ENCODE results near the gene CES5A. TPM values are rescaled to one million over a fixed set of nuclear protein-coding genes. Genes with fewer than 3 reads are reported as not detected.

CES5A gene
- total RNA-seq, 2 donors from 2014 or later = 0.26 TPM; not detected in 1

GRCh38 chr16:55912022-55912421, 36.8 kb upstream of the CES5A start:
- H3K9ac ChIP-seq (ENCODE audit: extremely low read depth, low read length, poor library complexity, severe bottlenecking) = no peak overlapping the region
- no peak overlapping the region for H3K4me3 ChIP-seq (ENCODE audit: low read length)
- no peaks in the 10 kb centered on the region for H3K27me3 ChIP-seq (ENCODE audit: control insufficient read depth, insufficient read depth, low read length, poor library complexity, severe bottlenecking)
- no peaks in the 10 kb centered on the region for H3K4me1 ChIP-seq (ENCODE audit: control insufficient read depth, insufficient read depth, low read length)
- Mint-ChIP-seq H3K27me3 (ENCODE audit: insufficient read depth) (no peaks in the 10 kb centered on the region), H3K36me3 (ENCODE audit: low read depth) (no peaks in the 10 kb centered on the region), H3K27ac (no peak overlapping the region), H3K4me3 (no peak overlapping the region), H3K9me3 (no peaks in the 10 kb centered on the region), H3K4me1 (no peaks in the 10 kb centered on the region)
- no peaks in the 10 kb centered on the region for H3K9me3 ChIP-seq (ENCODE audit: control insufficient read depth, low read length)
- DNase-seq = no peak
- H3K36me3 ChIP-seq (ENCODE audit: control insufficient read depth, insufficient read depth, low read length) = no peaks in the 10 kb centered on the region
- TF ChIP-seq, protein P1, sequence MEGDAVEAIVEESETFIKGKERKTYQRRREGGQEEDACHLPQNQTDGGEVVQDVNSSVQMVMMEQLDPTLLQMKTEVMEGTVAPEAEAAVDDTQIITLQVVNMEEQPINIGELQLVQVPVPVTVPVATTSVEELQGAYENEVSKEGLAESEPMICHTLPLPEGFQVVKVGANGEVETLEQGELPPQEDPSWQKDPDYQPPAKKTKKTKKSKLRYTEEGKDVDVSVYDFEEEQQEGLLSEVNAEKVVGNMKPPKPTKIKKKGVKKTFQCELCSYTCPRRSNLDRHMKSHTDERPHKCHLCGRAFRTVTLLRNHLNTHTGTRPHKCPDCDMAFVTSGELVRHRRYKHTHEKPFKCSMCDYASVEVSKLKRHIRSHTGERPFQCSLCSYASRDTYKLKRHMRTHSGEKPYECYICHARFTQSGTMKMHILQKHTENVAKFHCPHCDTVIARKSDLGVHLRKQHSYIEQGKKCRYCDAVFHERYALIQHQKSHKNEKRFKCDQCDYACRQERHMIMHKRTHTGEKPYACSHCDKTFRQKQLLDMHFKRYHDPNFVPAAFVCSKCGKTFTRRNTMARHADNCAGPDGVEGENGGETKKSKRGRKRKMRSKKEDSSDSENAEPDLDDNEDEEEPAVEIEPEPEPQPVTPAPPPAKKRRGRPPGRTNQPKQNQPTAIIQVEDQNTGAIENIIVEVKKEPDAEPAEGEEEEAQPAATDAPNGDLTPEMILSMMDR (conservative IDR thresholded peaks at IDR 0.05) = no peak
- no peak overlapping the region for H3K27ac ChIP-seq (ENCODE audit: low read depth, low read length)
- 86 to 88% methylated on average over 7 to 9 of the region's 9 CpGs for WGBS, 2 experiments (ENCODE audit: insufficient coverage in 1 of 2, insufficient read length in 1 of 2)

DNA sequence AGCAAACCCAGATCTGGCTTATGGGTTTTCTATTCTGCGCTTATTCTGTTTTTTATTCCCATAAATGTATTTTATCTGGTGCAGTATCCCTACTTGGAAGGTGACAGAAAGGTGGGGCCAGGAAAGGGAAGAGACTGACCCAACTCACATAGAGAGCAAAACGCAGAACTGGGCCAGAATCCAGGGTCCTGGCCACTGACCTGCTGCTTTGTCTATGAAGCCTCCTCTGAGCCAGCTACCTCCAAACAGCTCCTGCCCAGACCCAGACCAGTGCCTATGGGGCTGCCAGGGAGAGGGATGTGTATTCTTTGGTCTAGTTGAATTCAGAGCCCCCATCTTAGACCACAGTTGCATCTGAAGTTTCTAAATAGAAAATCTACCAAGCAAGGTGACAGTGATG, 36.4 kb upstream of the CES5A start:
- H3K9ac ChIP-seq (ENCODE audit: extremely low read depth, low read length, poor library complexity, severe bottlenecking) = no peak overlapping the region
- Mint-ChIP-seq H3K27ac (no peak overlapping the region), H3K9me3 (no peaks in the 10 kb centered on the region)

GRCh38 chr16:55909876-55910275, 34.7 kb upstream of the CES5A start:
- Histone ChIP-seq H3K4me1 (ENCODE audit: control insufficient read depth, insufficient read depth, low read length) (no peaks in the 10 kb centered on the region), H3K27me3 (ENCODE audit: control insufficient read depth, insufficient read depth, low read length, poor library complexity, severe bottlenecking) (no peaks in the 10 kb centered on the region), H3K36me3 (ENCODE audit: control insufficient read depth, insufficient read depth, low read length) (no peaks in the 10 kb centered on the region), H3K27ac (ENCODE audit: low read depth, low read length) (no peak overlapping the region), H3K4me3 (ENCODE audit: low read length) (no peak overlapping the region), H3K9me3 (ENCODE audit: control insufficient read depth, low read length) (no peaks in the 10 kb centered on the region), H3K9ac (ENCODE audit: extremely low read depth, low read length, poor library complexity, severe bottlenecking) (no peak overlapping the region)
- H3K36me3 Mint-ChIP-seq (ENCODE audit: low read depth) = no peaks in the 10 kb centered on the region
- 95% methylated on average over 2 of the region's 2 CpGs; no CpG with 5 or more reads in 1 of the 2 experiments for WGBS, 2 experiments (ENCODE audit: insufficient coverage in 1 of 2, insufficient read length in 1 of 2)
- no peaks in the 10 kb centered on the region for H3K4me1 Mint-ChIP-seq
- no peak overlapping the region for H3K4me3 Mint-ChIP-seq
- DNase-seq = no peak
- H3K27ac Mint-ChIP-seq = no peak overlapping the region
- H3K9me3 Mint-ChIP-seq = no peaks in the 10 kb centered on the region
- TF ChIP-seq, protein P1 (conservative IDR thresholded peaks at IDR 0.05) = no peak
- peaks cover 3% of the 10 kb centered on the region for H3K27me3 Mint-ChIP-seq (ENCODE audit: insufficient read depth)

More for the DNA sequence above, 36.4 kb upstream of the CES5A start:
- Histone ChIP-seq H3K36me3 (ENCODE audit: control insufficient read depth, insufficient read depth, low read length) (no peaks in the 10 kb centered on the region), H3K9me3 (ENCODE audit: control insufficient read depth, low read length) (no peaks in the 10 kb centered on the region), H3K4me3 (ENCODE audit: low read length) (no peak overlapping the region), H3K27ac (ENCODE audit: low read depth, low read length) (no peak overlapping the region), H3K27me3 (ENCODE audit: control insufficient read depth, insufficient read depth, low read length, poor library complexity, severe bottlenecking) (no peaks in the 10 kb centered on the region), H3K4me1 (ENCODE audit: control insufficient read depth, insufficient read depth, low read length) (no peaks in the 10 kb centered on the region)
- 91 to 100% methylated on average over 1 to 2 of the region's 2 CpGs for WGBS, 2 experiments (ENCODE audit: insufficient coverage in 1 of 2, insufficient read length in 1 of 2)
- TF ChIP-seq, protein P1 (conservative IDR thresholded peaks at IDR 0.05) = no peak
- H3K36me3 Mint-ChIP-seq (ENCODE audit: low read depth) = no peaks in the 10 kb centered on the region
- H3K27me3 Mint-ChIP-seq (ENCODE audit: insufficient read depth) = no peaks in the 10 kb centered on the region
- no peak overlapping the region for H3K4me3 Mint-ChIP-seq
- H3K4me1 Mint-ChIP-seq = no peaks in the 10 kb centered on the region
- no peak for DNase-seq

Data from endodermal cell (in vitro differentiated cells).